HepG2 (cell line): ENCODE data around the gene KRTCAP2. TPM values are rescaled to one million over a fixed set of nuclear protein-coding genes. Genes with fewer than 3 reads are reported as not detected.
A peak's percentile ranks its signal among the peaks of the same experiment; 100 is the strongest.

ENCODE experiments used
- AHDC1 ChIP-seq: sonication (generic); formaldehyde crosslinking; IDR thresholded peaks from 2 replicates; pipeline ENCODE4 v1.5.1; 2020; ENCODE audit warnings: mild to moderate bottlenecking, missing genetic modification reagents, borderline replicate concordance
- HMGA1 ChIP-seq: sonication (generic); formaldehyde crosslinking; conservative IDR thresholded peaks from 2 replicates; pipeline ENCODE4 v1.4.0; 2020; ENCODE audit warnings: missing genetic modification reagents
- MZF1 ChIP-seq: sonication (generic); formaldehyde crosslinking; IDR thresholded peaks from 2 replicates; pipeline ENCODE4 v1.8.1; 2023; ENCODE audit warnings: mild to moderate bottlenecking, missing genetic modification reagents, borderline replicate concordance
- NRL ChIP-seq: sonication (generic); formaldehyde crosslinking; IDR thresholded peaks from 2 replicates; pipeline ENCODE4 v1.5.0; 2020; ENCODE audit warnings: missing genetic modification reagents, mild to moderate bottlenecking, moderate library complexity, borderline replicate concordance
- RARG ChIP-seq: sonication (generic); formaldehyde crosslinking; IDR thresholded peaks from 2 replicates; pipeline ENCODE4 v1.4.0; 2020; ENCODE audit warnings: low read depth, mild to moderate bottlenecking, missing genetic modification reagents
- SATB2 ChIP-seq: sonication (generic); formaldehyde crosslinking; IDR thresholded peaks from 2 replicates; pipeline ENCODE4 v1.5.0; 2020; ENCODE audit warnings: missing genetic modification reagents
- ZFX ChIP-seq: sonication (generic); formaldehyde crosslinking; IDR thresholded peaks from 2 replicates; pipeline ENCODE4 v1.4.0; 2020; ENCODE audit warnings: mild to moderate bottlenecking, low read depth, missing genetic modification reagents, moderate library complexity
- ZNF335 ChIP-seq: sonication (generic); formaldehyde crosslinking; IDR thresholded peaks from 2 replicates; pipeline ENCODE4 v1.4.0; 2020; ENCODE audit warnings: missing genetic modification reagents
- ZNF564 ChIP-seq: sonication (generic); formaldehyde crosslinking; IDR thresholded peaks from 2 replicates; pipeline ENCODE4 v1.8.1; 2023; ENCODE audit warnings: mild to moderate bottlenecking, missing genetic modification reagents
- ZNF644 ChIP-seq: IDR thresholded peaks from 2 replicates; pipeline ENCODE4 v1.6.1; 2016; ENCODE audit warnings: low read depth
- ZNF780A ChIP-seq: sonication (generic); formaldehyde crosslinking; IDR thresholded peaks from 2 replicates; pipeline ENCODE4 v1.8.0; 2022; ENCODE audit warnings: mild to moderate bottlenecking, missing genetic modification reagents, moderate library complexity
- ZSCAN12 ChIP-seq: sonication (generic); formaldehyde crosslinking; IDR thresholded peaks from 2 replicates; pipeline ENCODE4 v1.9.0; 2021; ENCODE audit warnings: mild to moderate bottlenecking, missing genetic modification reagents
- polyA plus RNA-seq, 8 experiments: library from polyadenylated mRNA; depleted of rRNA in 3 of 8; stranded (reverse) in 7 of 8; unstranded in 1 of 8; fragments of >200 nt; fragmentation: Illumina TruSeq in 4 of 8; extraction: Trizol in 4 of 8; gene quantifications; 2 replicates each; pipeline versions ENCODE4 v1.2.1 to v1.2.3, GENCODE V29; 2011 to 2016; ENCODE audit warnings: low read depth in 4 of 8, missing spikeins in 1 of 8, mixed read lengths in 1 of 8; ENCODE audit not compliant: insufficient read depth in 1 of 8
- total RNA-seq, 5 experiments: library from RNA; depleted of rRNA; stranded (reverse); fragments of >200 nt; fragmentation: Illumina TruSeq; extraction: Trizol; gene quantifications; 2 replicates each; pipeline ENCODE4 v1.2.3, GENCODE V29; 2016; ENCODE audit warnings: low read depth in 1 of 5
- TF ChIP-seq, protein P1 (sequence below), 2 experiments: fragments of 450-650 bp in 1 of 2; sonication (generic) in 1 of 2; formaldehyde crosslinking in 1 of 2; IDR thresholded peaks; 2 replicates each; pipeline versions ENCODE4 v1.6.1 to v1.8.0; 2016 to 2022; ENCODE audit warnings: antibody characterized with exemption in 1 of 2, mild to moderate bottlenecking in 1 of 2, missing genetic modification reagents in 1 of 2
- TF ChIP-seq, protein P2 (sequence below): sonication (generic); formaldehyde crosslinking; IDR thresholded peaks from 2 replicates; pipeline ENCODE4 v1.4.0; 2020; ENCODE audit warnings: mild to moderate bottlenecking, missing genetic modification reagents

KRTCAP2 gene
- total and polyA plus RNA-seq, 2 of the 13 experiments (the other 11 are each of a cell fraction or from before 2014, with no cell fraction given) = 77.3 to 79.4 TPM

DNA sequence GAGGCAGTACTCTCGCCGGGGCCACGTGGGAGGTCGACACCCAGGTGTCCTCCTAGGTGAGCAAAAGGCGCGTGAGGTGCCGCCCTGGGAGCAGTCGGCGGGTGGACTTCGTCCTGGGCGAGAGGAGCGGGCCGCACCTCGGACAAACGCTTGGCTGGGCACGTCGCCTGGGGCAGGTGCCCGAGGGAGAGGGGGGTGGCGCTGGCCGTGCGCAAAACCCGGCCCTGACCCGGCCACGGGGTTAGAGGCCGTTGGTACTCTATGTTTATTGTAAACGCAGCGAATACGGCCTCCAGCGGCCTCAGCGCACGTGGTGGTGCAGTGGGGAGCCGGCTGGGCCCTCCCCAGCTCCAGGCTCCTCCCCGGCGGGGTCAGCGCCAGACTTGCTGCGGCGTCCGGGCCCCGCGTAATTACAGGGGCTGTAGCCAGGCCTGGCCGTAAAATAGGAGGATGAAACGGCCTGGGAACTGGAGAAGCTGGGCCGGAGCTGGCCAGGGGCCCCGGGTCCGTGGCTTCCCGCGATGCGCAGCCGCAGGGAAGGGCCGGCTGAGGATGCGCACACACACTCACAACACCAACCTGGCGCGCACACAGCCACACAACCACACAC, 47.1 kb downstream of the KRTCAP2 start (continued):
- 0 out of 2 replicates have a peak, but pooled peaks have one; percentile 54 for TF ChIP-seq AHDC1
- TF ChIP-seq, protein P1, sequence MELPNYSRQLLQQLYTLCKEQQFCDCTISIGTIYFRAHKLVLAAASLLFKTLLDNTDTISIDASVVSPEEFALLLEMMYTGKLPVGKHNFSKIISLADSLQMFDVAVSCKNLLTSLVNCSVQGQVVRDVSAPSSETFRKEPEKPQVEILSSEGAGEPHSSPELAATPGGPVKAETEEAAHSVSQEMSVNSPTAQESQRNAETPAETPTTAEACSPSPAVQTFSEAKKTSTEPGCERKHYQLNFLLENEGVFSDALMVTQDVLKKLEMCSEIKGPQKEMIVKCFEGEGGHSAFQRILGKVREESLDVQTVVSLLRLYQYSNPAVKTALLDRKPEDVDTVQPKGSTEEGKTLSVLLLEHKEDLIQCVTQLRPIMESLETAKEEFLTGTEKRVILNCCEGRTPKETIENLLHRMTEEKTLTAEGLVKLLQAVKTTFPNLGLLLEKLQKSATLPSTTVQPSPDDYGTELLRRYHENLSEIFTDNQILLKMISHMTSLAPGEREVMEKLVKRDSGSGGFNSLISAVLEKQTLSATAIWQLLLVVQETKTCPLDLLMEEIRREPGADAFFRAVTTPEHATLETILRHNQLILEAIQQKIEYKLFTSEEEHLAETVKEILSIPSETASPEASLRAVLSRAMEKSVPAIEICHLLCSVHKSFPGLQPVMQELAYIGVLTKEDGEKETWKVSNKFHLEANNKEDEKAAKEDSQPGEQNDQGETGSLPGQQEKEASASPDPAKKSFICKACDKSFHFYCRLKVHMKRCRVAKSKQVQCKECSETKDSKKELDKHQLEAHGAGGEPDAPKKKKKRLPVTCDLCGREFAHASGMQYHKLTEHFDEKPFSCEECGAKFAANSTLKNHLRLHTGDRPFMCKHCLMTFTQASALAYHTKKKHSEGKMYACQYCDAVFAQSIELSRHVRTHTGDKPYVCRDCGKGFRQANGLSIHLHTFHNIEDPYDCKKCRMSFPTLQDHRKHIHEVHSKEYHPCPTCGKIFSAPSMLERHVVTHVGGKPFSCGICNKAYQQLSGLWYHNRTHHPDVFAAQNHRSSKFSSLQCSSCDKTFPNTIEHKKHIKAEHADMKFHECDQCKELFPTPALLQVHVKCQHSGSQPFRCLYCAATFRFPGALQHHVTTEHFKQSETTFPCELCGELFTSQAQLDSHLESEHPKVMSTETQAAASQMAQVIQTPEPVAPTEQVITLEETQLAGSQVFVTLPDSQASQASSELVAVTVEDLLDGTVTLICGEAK (IDR thresholded peaks at IDR 0.05) = no peak
- TF ChIP-seq, protein P1 (CRISPR knock-in tag; IDR thresholded peaks at IDR 0.05) = peak; percentile 95
- TF ChIP-seq RARG (CRISPR knock-in tag) = peak; percentile 76; the same call in 1 of the 2 replicates
- 0 out of 2 replicates have a peak, but pooled peaks have one; percentile 69 for TF ChIP-seq ZNF780A
- no peak for TF ChIP-seq HMGA1 (CRISPR knock-in tag)
- peak; percentile 64; the same call in 1 of the 2 replicates for TF ChIP-seq NRL (CRISPR knock-in tag)
- no peak for TF ChIP-seq MZF1 (CRISPR knock-in tag)
- peak; percentile 42; the same call in 1 of the 2 replicates for TF ChIP-seq SATB2
- TF ChIP-seq ZFX (CRISPR knock-in tag) = peak; percentile 87
- TF ChIP-seq, protein P2, sequence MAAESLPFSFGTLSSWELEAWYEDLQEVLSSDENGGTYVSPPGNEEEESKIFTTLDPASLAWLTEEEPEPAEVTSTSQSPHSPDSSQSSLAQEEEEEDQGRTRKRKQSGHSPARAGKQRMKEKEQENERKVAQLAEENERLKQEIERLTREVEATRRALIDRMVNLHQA = peak; percentile 36; the same call in 1 of the 2 replicates
- TF ChIP-seq ZSCAN12 (CRISPR knock-in tag) = no peak
- peak; percentile 95 for TF ChIP-seq ZNF335 (CRISPR knock-in tag)
- peak; percentile 70; the same call in 1 of the 2 replicates for TF ChIP-seq ZNF564 (CRISPR knock-in tag)
- TF ChIP-seq ZNF644 (CRISPR knock-in tag) = peak; percentile 60; the same call in 1 of the 2 replicates
